Germinal center (tissue), 1 donor: ENCODE measurements around the gene PLK3.
"Not testable (repeated sequence)": the region's sequence is repeated elsewhere in the genome, so short reads cannot be mapped to it uniquely, and the experiment has no call there.

Experiments
- DNase-seq: peaks from one replicate; pipeline ENCODE4 v3.0.0; 2012; ENCODE audit warnings: mixed read lengths, low spot score

The PLK3 gene

GRCh38 chr1:44808938-44809917 is 9.1 kb downstream of the PLK3 start:
- DNase-seq = peak; percentile 52

DNA sequence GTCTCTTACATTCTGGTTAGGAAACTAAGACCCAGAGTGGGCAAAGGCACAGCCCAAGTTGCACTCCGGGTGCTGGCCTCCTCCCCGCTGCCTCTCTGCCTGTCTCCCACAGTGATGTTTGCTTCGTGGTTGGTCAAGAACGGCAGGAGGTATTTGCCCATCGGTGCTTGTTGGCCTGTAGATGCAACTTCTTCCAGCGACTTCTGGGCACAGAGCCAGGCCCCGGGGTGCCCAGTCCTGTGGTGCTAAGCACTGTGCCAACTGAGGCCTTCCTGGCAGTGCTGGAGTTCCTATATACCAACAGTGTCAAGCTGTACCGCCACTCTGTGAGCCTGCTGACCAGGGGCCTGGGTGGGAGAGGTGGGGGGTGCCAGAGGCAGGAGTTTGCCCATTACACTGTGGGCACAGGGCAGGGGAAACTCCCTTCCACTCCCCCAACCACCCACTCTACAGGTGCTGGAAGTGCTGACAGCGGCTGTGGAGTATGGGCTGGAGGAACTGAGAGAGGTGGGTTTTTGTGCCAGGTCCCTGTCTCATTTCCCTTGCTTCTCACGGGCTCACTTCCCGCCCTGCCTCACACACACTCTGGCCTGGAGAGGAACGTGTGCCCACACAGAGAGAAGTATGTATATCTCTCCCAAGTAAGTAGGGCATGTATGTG is 10.1 kb downstream of the PLK3 start:
- DNase-seq = no peak

GRCh38 chr1:44810762-44811105 is 10.6 kb downstream of the PLK3 start:
- DNase-seq = not testable (repeated sequence)

DNA sequence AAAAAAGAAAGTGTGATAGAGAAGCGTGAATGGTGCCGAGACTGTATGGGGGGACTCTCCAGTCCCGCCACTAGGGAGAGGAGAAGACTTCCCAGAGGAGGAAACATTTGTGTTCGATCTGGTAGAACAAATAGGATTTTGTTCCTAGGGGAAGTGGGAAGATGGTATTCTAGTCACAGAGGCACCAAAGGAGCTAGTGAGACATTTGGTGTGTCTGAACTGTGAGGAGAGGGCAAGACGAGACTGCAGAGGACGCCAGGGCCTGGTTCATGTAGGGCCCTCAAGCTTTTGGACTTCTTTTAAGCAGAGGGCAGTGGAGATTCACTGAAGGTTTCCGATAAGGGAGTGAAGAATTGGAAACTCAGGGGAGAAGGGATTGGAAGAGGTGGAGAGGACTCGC is 11.1 kb downstream of the PLK3 start:
- no peak for DNase-seq

DNA sequence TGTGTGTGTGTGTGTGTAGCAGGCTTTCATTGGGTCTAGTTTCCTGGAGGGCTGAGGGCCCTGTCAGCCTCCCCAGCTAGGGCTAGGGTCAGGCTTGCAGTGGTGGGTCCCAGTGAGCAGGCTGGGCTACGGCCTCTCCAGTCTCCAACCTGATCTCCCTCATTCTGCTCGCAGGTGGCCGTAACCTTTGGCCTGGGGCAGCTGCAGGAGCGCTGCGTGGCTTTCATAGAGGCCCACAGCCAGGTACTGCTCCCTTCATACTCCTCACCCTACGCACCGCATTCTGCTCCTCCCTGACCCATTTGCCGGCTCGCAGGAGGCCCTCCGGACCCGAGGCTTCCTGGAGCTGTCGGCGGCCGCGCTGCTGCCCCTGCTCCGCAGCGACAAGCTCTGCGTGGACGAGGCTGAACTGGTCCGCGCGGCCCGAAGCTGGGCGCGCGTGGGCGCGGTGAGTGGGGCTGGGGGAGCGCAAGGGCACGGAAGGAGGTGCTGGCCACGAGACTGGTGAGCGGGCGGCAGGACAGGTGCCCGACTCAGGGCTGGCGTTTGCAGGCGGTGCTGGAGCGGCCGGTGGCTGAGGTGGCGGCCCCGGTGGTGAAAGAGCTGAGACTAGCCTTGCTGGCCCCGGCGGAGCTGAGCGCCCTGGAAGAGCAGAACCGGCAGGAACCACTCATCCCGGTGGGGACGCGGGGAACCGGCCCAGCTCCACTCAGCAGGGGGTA is 12.8 kb downstream of the PLK3 start:
- no peak for DNase-seq

GRCh38 chr1:44815926-44816325 is 15.7 kb downstream of the PLK3 start:
- DNase-seq = not testable (repeated sequence)

DNA sequence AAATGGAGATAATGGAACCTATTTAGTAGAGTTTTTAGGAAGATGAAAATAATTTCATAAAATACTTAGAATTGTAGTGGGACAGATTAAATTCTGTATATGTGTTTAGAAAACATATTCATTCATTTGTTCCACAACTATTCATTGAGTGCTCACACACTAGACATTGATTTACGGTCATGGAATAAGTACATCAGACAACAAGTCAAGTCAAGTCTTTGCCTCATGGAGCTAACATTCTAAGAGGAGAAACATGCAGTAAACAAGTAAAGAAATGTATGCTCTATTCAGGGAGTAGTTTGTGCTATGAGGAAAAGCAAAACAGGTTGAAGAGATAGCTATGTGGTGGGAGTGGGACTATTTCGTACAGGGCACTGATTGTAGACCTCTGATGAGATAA is 17.1 kb downstream of the PLK3 start:
- DNase-seq = no peak

DNA sequence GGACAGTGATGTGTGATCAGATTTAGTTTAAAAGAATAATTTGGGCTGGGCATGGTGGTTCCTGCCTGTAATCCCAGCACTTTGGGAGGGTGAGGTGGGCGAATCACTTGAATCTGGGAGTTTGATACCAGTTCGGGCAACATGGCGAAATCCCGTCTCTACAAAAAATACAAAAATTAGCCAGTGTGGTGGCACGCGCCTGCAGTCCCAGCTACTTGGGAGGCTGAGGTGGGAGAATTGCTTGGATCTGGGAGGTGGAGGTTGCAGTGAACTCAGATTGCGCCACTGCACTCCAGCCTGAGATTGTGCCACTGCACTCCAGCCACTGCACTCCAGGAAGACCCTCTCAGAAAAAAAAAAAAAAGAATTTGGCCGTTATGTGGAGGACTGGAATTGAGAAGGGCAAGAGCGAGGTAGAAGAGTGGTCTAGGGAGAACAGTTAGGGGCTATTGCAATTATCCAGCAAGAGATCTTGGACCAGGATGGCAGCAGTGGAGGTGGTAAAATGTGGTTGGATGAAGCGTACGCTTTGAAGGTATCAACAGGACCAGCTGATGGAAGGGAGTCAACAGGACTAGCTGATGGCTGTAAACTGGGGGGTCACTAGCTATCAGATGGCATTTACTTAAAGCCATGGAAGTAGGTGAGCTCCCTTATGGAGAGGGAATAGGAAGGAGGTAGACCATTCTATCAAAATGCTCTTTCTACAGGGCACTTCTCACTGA is 17.8 kb downstream of the PLK3 start:
- DNase-seq = no peak

DNA sequence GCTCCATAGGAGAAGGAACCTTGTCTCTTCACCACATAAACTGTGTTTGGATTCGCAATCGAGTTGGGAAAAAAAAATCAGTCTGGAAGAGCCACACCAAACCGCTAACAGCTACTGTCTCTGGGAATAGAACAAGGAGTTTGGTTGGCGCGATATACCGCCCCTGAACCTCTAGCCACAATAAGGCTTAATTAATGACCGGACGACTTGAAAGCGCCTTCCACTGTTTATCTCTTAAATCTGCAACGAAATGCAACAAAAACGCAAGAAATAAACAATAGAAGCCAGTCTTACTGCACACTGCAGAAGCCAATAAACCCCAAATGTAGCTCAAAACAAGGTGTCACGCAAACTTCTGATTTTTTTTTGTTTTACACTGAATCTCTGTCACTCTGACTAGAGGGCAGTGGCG is 19.0 kb downstream of the PLK3 start:
- no peak for DNase-seq

DNA sequence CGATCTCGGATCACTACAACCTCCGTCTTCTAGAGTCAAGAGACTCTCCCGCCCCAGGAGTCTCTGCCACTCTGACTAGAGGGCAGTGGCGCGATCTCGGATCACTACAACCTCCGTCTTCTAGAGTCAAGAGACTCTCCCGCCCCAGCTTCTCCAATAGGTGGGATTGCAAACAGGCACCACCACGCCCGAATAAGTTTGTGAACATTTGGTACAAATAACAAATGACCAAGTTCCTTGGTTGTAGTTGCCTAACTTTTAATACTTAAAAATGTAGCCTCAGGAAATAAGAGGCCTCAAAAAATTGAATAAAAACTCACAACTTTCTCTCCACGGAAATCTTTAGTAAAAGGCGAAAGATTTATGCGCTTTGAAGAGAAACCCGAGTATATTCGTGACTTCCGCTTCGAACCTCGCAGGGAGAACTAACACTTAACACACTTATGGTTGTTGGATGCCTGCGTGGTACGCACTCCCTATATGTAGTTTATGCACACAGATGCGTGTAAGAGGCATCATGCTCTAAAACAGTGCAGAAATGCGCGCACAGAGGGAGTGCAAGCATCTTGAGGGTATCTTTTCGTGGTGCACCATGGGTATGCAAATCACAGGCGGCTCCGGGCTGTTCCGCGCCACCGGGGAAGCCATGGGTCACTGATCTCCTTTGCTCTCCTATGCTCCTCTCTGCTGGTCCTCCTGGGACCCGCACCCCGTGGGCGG is 19.6 kb downstream of the PLK3 start:
- peak; percentile 92 for DNase-seq

DNA sequence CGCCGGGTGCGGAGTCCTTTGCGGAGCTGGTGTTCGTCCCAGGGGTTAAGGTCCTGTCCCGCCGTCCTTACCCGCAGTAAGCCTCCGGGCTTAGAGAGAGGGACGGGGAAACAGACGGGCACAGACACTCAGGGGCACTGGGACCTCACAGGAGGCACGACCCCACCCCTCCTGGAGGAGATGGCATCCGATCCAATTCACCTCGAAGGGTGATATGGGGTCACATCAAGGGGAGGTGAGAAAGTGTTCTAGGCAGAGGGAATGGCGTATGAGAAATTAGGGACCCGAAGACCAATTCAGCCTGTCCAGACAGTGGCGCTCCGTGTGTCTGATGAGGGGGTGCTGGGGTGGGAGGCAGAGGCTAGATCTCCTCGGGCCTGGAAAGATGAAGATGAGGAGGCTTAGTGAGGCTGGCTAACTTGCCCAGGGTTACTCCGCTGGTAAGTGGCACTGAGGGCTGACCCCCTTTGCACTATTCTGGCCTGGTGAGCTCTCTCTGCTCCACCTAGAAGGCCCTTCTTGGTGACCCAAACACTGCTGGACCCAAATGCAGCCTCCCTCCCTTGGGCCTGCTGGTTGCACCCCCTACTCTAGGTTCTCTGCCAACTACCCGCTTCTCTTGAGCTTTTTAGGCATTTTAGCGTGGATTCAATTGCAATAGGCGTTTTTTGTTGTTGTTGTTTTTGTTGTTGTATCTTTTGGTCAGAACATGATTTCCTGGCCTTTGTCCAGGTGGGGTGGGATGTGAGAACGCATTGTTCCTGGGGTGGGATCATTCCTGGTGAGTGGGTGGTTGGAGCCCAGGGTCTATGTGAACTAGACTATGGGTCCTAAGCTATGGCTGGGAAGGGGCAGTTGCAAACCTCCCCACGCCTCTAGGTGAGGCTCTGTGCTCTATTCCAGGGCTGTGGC is 20.4 kb downstream of the PLK3 start:
- DNase-seq = no peak

- DNase-seq = no peak
These were observed 21.1 kb downstream of the PLK3 start for GRCh38 chr1:44821240-44821715.

DNA sequence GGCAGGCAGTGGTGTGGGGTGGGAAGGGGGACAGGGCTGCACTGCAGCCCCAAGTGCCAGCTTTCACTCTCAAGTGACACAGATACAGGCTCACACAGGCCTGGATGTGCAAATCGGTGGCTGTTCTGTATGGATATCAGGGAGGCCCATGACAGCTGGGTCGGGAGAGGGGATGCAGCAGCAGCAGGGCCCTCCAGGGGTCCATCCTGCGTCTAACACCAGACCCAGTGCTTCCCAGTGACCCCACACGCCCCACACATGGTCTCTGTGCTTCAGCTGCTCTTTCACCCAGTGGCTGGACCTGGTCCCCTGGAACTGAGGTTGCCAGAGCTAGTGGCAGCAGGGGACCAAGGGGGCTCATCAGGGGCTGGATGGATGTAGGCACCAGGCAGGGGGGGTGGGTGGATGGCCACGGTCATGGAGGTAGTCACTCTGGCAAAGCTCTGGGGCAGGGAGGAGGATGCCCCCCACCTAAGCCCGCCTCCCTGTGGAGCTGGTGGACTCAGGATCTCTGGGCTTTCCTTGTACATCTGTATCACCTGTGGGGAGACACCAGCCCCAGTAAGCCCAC is 22.0 kb downstream of the PLK3 start:
- no peak for DNase-seq

- no peak for DNase-seq
These were observed 22.8 kb downstream of the PLK3 start for GRCh38 chr1:44822981-44823451.

- DNase-seq = not testable (repeated sequence)
These were observed 24.2 kb downstream of the PLK3 start for GRCh38 chr1:44824392-44824791.

GRCh38 chr1:44826375-44827196 is 26.4 kb downstream of the PLK3 start:
- no peak for DNase-seq

GRCh38 chr1:44827197-44828002 is 27.2 kb downstream of the PLK3 start:
- DNase-seq = no peak
